ENCODE data around the gene UBE2R2. TPM values are rescaled to one million over a fixed set of nuclear protein-coding genes. Genes with fewer than 3 reads are reported as not detected.

The UBE2R2 gene
- polyA plus RNA-seq, 1 experiment: 18.3 TPM

- CTCF ChIA-PET: interaction anchor here (0.7 to 5.0 kb wide), 5 partner anchors 9 to 329 kb away, joined by 4 to 36 read pairs (median 4); no protein-coding TSS in a partner anchor
- Histone ChIP-seq H3K36me3 (ENCODE audit: control insufficient read depth, insufficient read depth, low read length) (peaks cover 50% of the 10 kb centered on the region), H3K4me3 (ENCODE audit: low read depth, low read length) (no peak overlapping the region), H3K27me3 (ENCODE audit: control insufficient read depth, insufficient read depth, low read length) (no peaks in the 10 kb centered on the region)
- TF ChIP-seq CTCF (IDR thresholded peaks at IDR 0.05; ENCODE audit: insufficient read depth, low read depth, low read length): peak; percentile 81
- no peak for DNase-seq (ENCODE audit: low read depth)
- POLR2A ChIA-PET: no interaction called here
Observed at GRCh38 chr9:33921967-33922895, 105.3 kb downstream of the UBE2R2 start.

- POLR2A ChIA-PET: no interaction called here
- H3K27me3 ChIP-seq (ENCODE audit: control insufficient read depth, insufficient read depth, low read length): no peaks in the 10 kb centered on the region
- DNase-seq (ENCODE audit: low read depth): no peak
- no peak for TF ChIP-seq CTCF (IDR thresholded peaks at IDR 0.05; ENCODE audit: insufficient read depth, low read depth, low read length)
- peaks cover 56% of the 10 kb centered on the region for H3K36me3 ChIP-seq (ENCODE audit: control insufficient read depth, insufficient read depth, low read length)
- H3K4me3 ChIP-seq (ENCODE audit: low read depth, low read length): no peak overlapping the region
- CTCF ChIA-PET: interaction anchor here (0.8 to 5.0 kb wide), 4 partner anchors 12 to 151 kb away, joined by 3 to 36 read pairs (median 15); no protein-coding TSS in a partner anchor
Observed at GRCh38 chr9:33923079-33923478, 106.1 kb downstream of the UBE2R2 start.

GRCh38 chr9:33923998-33924701 is 107.2 kb downstream of the UBE2R2 start:
- no peak for DNase-seq (ENCODE audit: low read depth)
- H3K27me3 ChIP-seq (ENCODE audit: control insufficient read depth, insufficient read depth, low read length): no peaks in the 10 kb centered on the region
- ChIA-PET POLR2A (interaction anchor here (0.6 kb wide), 1 partner anchor 10 kb away, joined by 4 read pairs; no protein-coding TSS in a partner anchor), CTCF (interaction anchor here (0.6 to 5.0 kb wide), 11 partner anchors 11 to 413 kb away, joined by 3 to 36 read pairs (median 3); no protein-coding TSS in a partner anchor)
- peaks cover 51% of the 10 kb centered on the region for H3K36me3 ChIP-seq (ENCODE audit: control insufficient read depth, insufficient read depth, low read length)
- TF ChIP-seq CTCF (IDR thresholded peaks at IDR 0.05; ENCODE audit: insufficient read depth, low read depth, low read length): no peak
- H3K4me3 ChIP-seq (ENCODE audit: low read depth, low read length): no peak overlapping the region

- Histone ChIP-seq H3K36me3 (ENCODE audit: control insufficient read depth, insufficient read depth, low read length) (peaks cover 49% of the 10 kb centered on the region), H3K27me3 (ENCODE audit: control insufficient read depth, insufficient read depth, low read length) (no peaks in the 10 kb centered on the region), H3K4me3 (ENCODE audit: low read depth, low read length) (no peak overlapping the region)
- ChIA-PET POLR2A (no interaction called here), CTCF (interaction anchor here (0.6 to 5.0 kb wide), 14 partner anchors 8 to 412 kb away, joined by 3 to 36 read pairs (median 4); no protein-coding TSS in a partner anchor)
- DNase-seq (ENCODE audit: low read depth): no peak
- peak; percentile 72 for TF ChIP-seq CTCF (IDR thresholded peaks at IDR 0.05; ENCODE audit: insufficient read depth, low read depth, low read length)
Observed at GRCh38 chr9:33924978-33925797, 108.2 kb downstream of the UBE2R2 start.
